ENCODE results near the gene MELK.

Gene MELK

GRCh38 chr9:36584620-36585460 lies 12.1 kb downstream of the MELK start:
- Histone ChIP-seq H3K27me3 (ENCODE audit: control insufficient read depth, low read length) (no peaks in the 10 kb centered on the region), H3K36me3 (ENCODE audit: control insufficient read depth, low read length) (peaks cover 56% of the 10 kb centered on the region), H3F3A (ENCODE audit: control insufficient read depth, insufficient read depth) (no peaks in the 10 kb centered on the region; the same call in 1 of the 2 replicates), H3K4me3 (ENCODE audit: low read length) (no peak overlapping the region), H3K9me2 (replicated peaks; ENCODE audit: control insufficient read depth, low read length) (no peaks in the 10 kb centered on the region), H3K79me2 (ENCODE audit: control insufficient read depth, low read length) (peaks cover 59% of the 10 kb centered on the region), H3K4me1 (ENCODE audit: control insufficient read depth, low read length) (no peaks in the 10 kb centered on the region), H3K27ac (ENCODE audit: low read depth, low read length) (no peak overlapping the region), H3K9me3 (ENCODE audit: control insufficient read depth, insufficient read depth, low read length) (no peaks in the 10 kb centered on the region), H4K20me1 (ENCODE audit: control insufficient read depth, insufficient read depth, low read depth, low read length) (no peaks in the 10 kb centered on the region), H3K4me2 (ENCODE audit: low read length) (no peak overlapping the region)
- TF ChIP-seq CTCF (IDR thresholded peaks at IDR 0.05; ENCODE audit: low read depth, low read length, poor library complexity, severe bottlenecking) (no peak), EZH2phosphoT487 (IDR thresholded peaks at IDR 0.05; ENCODE audit: borderline replicate concordance, low read length) (no peak)

GRCh38 chr9:36590231-36590630 lies 17.5 kb downstream of the MELK start:
- H3K9me3 ChIP-seq (ENCODE audit: control insufficient read depth, insufficient read depth, low read length), result no peaks in the 10 kb centered on the region
- H3K9me2 ChIP-seq (replicated peaks; ENCODE audit: control insufficient read depth, low read length), result no peaks in the 10 kb centered on the region
- TF ChIP-seq EZH2phosphoT487 (IDR thresholded peaks at IDR 0.05; ENCODE audit: borderline replicate concordance, low read length), result no peak
- TF ChIP-seq CTCF (IDR thresholded peaks at IDR 0.05; ENCODE audit: low read depth, low read length, poor library complexity, severe bottlenecking), result no peak
- no peaks in the 10 kb centered on the region for H3K4me1 ChIP-seq (ENCODE audit: control insufficient read depth, low read length)
- H3K4me2 ChIP-seq (ENCODE audit: low read length), result no peak overlapping the region
- no peaks in the 10 kb centered on the region for H3F3A ChIP-seq (ENCODE audit: control insufficient read depth, insufficient read depth)
- H3K79me2 ChIP-seq (ENCODE audit: control insufficient read depth, low read length), result peaks cover 36% of the 10 kb centered on the region
- no peaks in the 10 kb centered on the region for H3K27me3 ChIP-seq (ENCODE audit: control insufficient read depth, low read length)
- H3K36me3 ChIP-seq (ENCODE audit: control insufficient read depth, low read length), result peaks cover 72% of the 10 kb centered on the region
- H4K20me1 ChIP-seq (ENCODE audit: control insufficient read depth, insufficient read depth, low read depth, low read length), result no peaks in the 10 kb centered on the region
- no peak overlapping the region for H3K27ac ChIP-seq (ENCODE audit: low read depth, low read length)
- no peak overlapping the region for H3K4me3 ChIP-seq (ENCODE audit: low read length)

GRCh38 chr9:36592801-36593583 lies 20.3 kb downstream of the MELK start:
- Histone ChIP-seq H3K27ac (ENCODE audit: low read depth, low read length) (no peak overlapping the region), H3K36me3 (ENCODE audit: control insufficient read depth, low read length) (peaks cover 76% of the 10 kb centered on the region), H3K4me3 (ENCODE audit: low read length) (no peak overlapping the region), H3K27me3 (ENCODE audit: control insufficient read depth, low read length) (no peaks in the 10 kb centered on the region), H3F3A (ENCODE audit: control insufficient read depth, insufficient read depth) (no peaks in the 10 kb centered on the region), H3K79me2 (ENCODE audit: control insufficient read depth, low read length) (peaks cover 20% of the 10 kb centered on the region), H3K4me1 (ENCODE audit: control insufficient read depth, low read length) (no peaks in the 10 kb centered on the region), H4K20me1 (ENCODE audit: control insufficient read depth, insufficient read depth, low read depth, low read length) (no peaks in the 10 kb centered on the region), H3K9me3 (ENCODE audit: control insufficient read depth, insufficient read depth, low read length) (no peaks in the 10 kb centered on the region), H3K9me2 (replicated peaks; ENCODE audit: control insufficient read depth, low read length) (no peaks in the 10 kb centered on the region), H3K4me2 (ENCODE audit: low read length) (no peak overlapping the region)
- no peak for TF ChIP-seq EZH2phosphoT487 (IDR thresholded peaks at IDR 0.05; ENCODE audit: borderline replicate concordance, low read length)
- TF ChIP-seq CTCF (IDR thresholded peaks at IDR 0.05; ENCODE audit: low read depth, low read length, poor library complexity, severe bottlenecking), result no peak

All from DOHH2 (cell line).